ENCODE data around the gene ATP13A3.

- TF ChIP-seq CTCF (IDR thresholded peaks at IDR 0.05), result no peak
- TF ChIP-seq POLR2AphosphoS5 (IDR thresholded peaks at IDR 0.05; ENCODE audit: insufficient read depth in 1 of 2, low read depth in 1 of 2), result no peak
These were observed 62.4 kb downstream of the ATP13A3 start for GRCh38 chr3:194424373-194424772.

Data from vagina (tissue), 2 donors.